ENCODE results near the gene SPO11.

SPO11 gene

DNA sequence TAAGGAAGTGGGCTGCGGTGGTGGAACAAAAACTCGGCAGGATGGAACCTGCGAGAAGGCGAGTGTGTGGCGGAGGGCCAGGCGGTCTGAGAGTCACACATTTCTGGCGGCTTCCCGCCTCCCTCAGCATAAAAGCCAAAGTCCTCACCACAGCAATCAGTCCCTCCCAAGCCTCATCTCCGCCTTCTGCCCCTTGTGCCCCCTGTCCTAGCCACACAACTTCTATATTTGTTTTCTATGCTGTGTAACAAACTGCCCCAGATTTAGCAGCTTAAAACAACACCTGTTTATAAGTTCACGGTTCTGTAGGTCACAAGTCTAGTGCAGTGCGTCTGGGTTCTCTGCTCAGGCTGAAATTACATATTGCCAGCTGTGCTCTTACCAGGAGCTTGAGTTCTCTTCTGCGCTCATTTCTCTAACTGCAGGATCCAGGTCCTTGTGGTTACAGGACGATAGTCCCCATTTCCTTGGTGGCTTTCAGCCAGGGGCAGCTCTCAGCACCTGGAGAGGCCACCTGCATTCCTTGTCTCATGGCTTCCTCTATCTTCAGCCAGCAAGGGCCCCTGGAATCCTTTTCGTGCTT lies 11.7 kb upstream of the SPO11 start:
- no peak overlapping the region for H3K4me2 ChIP-seq
- no peaks in the 10 kb centered on the region for H3K36me3 ChIP-seq (ENCODE audit: insufficient read depth)
- no peaks in the 10 kb centered on the region for H3K27me3 ChIP-seq (ENCODE audit: insufficient read depth, low read depth)
- H3K27ac ChIP-seq, result no peak overlapping the region
- H3K79me2 ChIP-seq (ENCODE audit: insufficient read depth, low read depth), result no peaks in the 10 kb centered on the region
- H3K9ac ChIP-seq, result no peak overlapping the region
- H2AFZ ChIP-seq (ENCODE audit: low read depth), result no peak overlapping the region
- no peak overlapping the region for H3K4me3 ChIP-seq (IDR thresholded peaks at IDR 0.05; ENCODE audit: insufficient read depth, low read depth, low read length)
- no peaks in the 10 kb centered on the region for H4K20me1 ChIP-seq (ENCODE audit: insufficient read depth)
- TF ChIP-seq, protein P1, sequence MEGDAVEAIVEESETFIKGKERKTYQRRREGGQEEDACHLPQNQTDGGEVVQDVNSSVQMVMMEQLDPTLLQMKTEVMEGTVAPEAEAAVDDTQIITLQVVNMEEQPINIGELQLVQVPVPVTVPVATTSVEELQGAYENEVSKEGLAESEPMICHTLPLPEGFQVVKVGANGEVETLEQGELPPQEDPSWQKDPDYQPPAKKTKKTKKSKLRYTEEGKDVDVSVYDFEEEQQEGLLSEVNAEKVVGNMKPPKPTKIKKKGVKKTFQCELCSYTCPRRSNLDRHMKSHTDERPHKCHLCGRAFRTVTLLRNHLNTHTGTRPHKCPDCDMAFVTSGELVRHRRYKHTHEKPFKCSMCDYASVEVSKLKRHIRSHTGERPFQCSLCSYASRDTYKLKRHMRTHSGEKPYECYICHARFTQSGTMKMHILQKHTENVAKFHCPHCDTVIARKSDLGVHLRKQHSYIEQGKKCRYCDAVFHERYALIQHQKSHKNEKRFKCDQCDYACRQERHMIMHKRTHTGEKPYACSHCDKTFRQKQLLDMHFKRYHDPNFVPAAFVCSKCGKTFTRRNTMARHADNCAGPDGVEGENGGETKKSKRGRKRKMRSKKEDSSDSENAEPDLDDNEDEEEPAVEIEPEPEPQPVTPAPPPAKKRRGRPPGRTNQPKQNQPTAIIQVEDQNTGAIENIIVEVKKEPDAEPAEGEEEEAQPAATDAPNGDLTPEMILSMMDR (conservative IDR thresholded peaks at IDR 0.05; ENCODE audit: low read depth, low read length), result no peak
- H3K4me1 ChIP-seq (ENCODE audit: low read depth, poor library complexity, severe bottlenecking), result no peaks in the 10 kb centered on the region

- Histone ChIP-seq H3K79me2 (ENCODE audit: insufficient read depth, low read depth) (no peaks in the 10 kb centered on the region), H3K9ac (no peak overlapping the region), H2AFZ (ENCODE audit: low read depth) (no peak overlapping the region), H3K27me3 (ENCODE audit: insufficient read depth, low read depth) (no peaks in the 10 kb centered on the region), H3K4me1 (ENCODE audit: low read depth, poor library complexity, severe bottlenecking) (no peaks in the 10 kb centered on the region), H3K27ac (no peak overlapping the region), H3K4me3 (IDR thresholded peaks at IDR 0.05; ENCODE audit: insufficient read depth, low read depth, low read length) (no peak overlapping the region), H3K4me2 (no peak overlapping the region), H4K20me1 (ENCODE audit: insufficient read depth) (no peaks in the 10 kb centered on the region), H3K36me3 (ENCODE audit: insufficient read depth) (no peaks in the 10 kb centered on the region)
- TF ChIP-seq, protein P1 (conservative IDR thresholded peaks at IDR 0.05; ENCODE audit: low read depth, low read length), result no peak
Observed at GRCh38 chr20:57319584-57319983, 10.0 kb upstream of the SPO11 start.

DNA sequence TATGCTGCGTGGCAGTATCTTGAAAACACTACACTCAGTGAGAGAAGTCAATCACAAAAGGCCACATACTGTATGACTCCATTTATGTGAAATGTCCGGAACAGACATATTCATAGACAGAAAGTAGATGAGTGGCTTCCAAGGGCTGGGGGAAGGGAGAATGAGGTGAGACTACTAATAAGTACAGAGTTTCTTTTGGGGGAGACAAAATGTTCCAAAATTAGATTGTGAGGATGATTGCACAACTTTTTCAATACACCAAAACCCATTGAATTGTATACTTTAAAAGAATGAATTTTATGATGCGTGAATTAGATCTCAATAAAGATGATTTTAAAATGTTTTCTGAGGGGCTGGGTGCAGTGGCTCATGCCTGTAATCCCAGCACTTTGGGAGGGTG lies 9.2 kb upstream of the SPO11 start:
- H2AFZ ChIP-seq (ENCODE audit: low read depth), result no peak overlapping the region
- no peak overlapping the region for H3K27ac ChIP-seq
- no peaks in the 10 kb centered on the region for H4K20me1 ChIP-seq (ENCODE audit: insufficient read depth)
- H3K4me2 ChIP-seq, result no peak overlapping the region
- no peak overlapping the region for H3K9ac ChIP-seq
- TF ChIP-seq, protein P1 (conservative IDR thresholded peaks at IDR 0.05; ENCODE audit: low read depth, low read length), result no peak
- H3K4me1 ChIP-seq (ENCODE audit: low read depth, poor library complexity, severe bottlenecking), result no peaks in the 10 kb centered on the region
- no peaks in the 10 kb centered on the region for H3K79me2 ChIP-seq (ENCODE audit: insufficient read depth, low read depth)
- no peaks in the 10 kb centered on the region for H3K27me3 ChIP-seq (ENCODE audit: insufficient read depth, low read depth)
- H3K36me3 ChIP-seq (ENCODE audit: insufficient read depth), result no peaks in the 10 kb centered on the region
- H3K4me3 ChIP-seq (IDR thresholded peaks at IDR 0.05; ENCODE audit: insufficient read depth, low read depth, low read length), result no peak overlapping the region

DNA sequence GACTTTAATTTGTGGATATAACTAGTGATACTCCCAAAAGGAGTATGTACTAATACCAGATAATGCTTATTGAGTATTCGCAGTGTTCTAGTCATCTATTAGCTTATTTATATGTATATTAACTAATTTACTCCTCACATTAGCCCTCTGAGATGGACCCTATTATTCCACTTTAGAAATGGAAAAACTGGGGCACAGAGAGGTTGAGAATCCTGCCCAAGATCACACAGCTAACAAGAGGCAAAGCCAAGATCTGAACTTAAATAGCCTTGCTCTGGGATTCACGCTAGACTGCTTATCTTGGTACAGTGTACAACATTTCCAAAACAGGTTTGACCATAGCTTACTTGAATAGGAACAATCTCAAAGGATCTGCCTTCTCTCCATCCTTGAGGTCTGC lies 8.5 kb upstream of the SPO11 start:
- H4K20me1 ChIP-seq (ENCODE audit: insufficient read depth), result no peaks in the 10 kb centered on the region
- no peak overlapping the region for H2AFZ ChIP-seq (ENCODE audit: low read depth)
- no peaks in the 10 kb centered on the region for H3K4me1 ChIP-seq (ENCODE audit: low read depth, poor library complexity, severe bottlenecking)
- H3K27ac ChIP-seq, result no peak overlapping the region
- H3K4me2 ChIP-seq, result no peak overlapping the region
- no peaks in the 10 kb centered on the region for H3K36me3 ChIP-seq (ENCODE audit: insufficient read depth)
- H3K9ac ChIP-seq, result no peak overlapping the region
- no peaks in the 10 kb centered on the region for H3K27me3 ChIP-seq (ENCODE audit: insufficient read depth, low read depth)
- no peak overlapping the region for H3K4me3 ChIP-seq (IDR thresholded peaks at IDR 0.05; ENCODE audit: insufficient read depth, low read depth, low read length)
- TF ChIP-seq, protein P1 (conservative IDR thresholded peaks at IDR 0.05; ENCODE audit: low read depth, low read length), result no peak
- no peaks in the 10 kb centered on the region for H3K79me2 ChIP-seq (ENCODE audit: insufficient read depth, low read depth)

Measured in KMS-11 (cell line).